K562 (cell line): ENCODE results near the gene TPD52L1. TPM values are rescaled to one million over a fixed set of nuclear protein-coding genes. Genes with fewer than 3 reads are reported as not detected.
A peak's percentile ranks its signal among the peaks of the same experiment; 100 is the strongest.

Experiments
- ATAC-seq: fragments of 200-7000 bp; cut with Tn5 transposase; 3 replicates; pipeline ENCODE4 v1.9.1; 2020; ENCODE audit warnings: moderate library complexity
- BruUV-seq: library from RNA; stranded (reverse); fragments of 400-500 nt; replicated peaks from 2 replicates; lab custom pipeline; 2021; lab: Mats Ljungman, UMichigan
- CTCF ChIA-PET: fragments of 300-600 bp; formaldehyde crosslinking; extraction: SDS; loops from one replicate; lab custom pipeline; 2021; ENCODE audit warnings: low intra/inter-chr PET ratio; lab: Yijun Ruan, JAX
- POLR2A ChIA-PET: fragments of 300-600, 350-650 bp; sonication (Branson Sonifier 250); formaldehyde crosslinking; extraction: SDS; loops from one replicate; lab custom pipeline; 2021; ENCODE audit warnings: antibody characterized with exemption, inconsistent platforms; lab: Yijun Ruan, JAX
- DNase-seq, 4 experiments: peaks; one replicate each; pipeline versions ENCODE4 v3.0.0 to v3.0.0-alpha.2; 2011 to 2018; ENCODE audit warnings: low spot score in 3 of 4, mixed read lengths in 3 of 4; ENCODE audit errors: extremely low read depth in 1 of 4
- FAIRE-seq: peaks from 2 replicates; lab custom pipeline; 2011; peaks lifted over from hg19 to GRCh38; lab: Jason Lieb, UNC
- H2AFZ ChIP-seq: 2 replicates; pipeline ENCODE4 v1.6.0; 2011; ENCODE audit warnings: low read depth, low read length, control low read depth, inconsistent platforms
- H3K27ac ChIP-seq: fragments of 200-600 bp; 3 replicates; pipeline ENCODE4 v1.8.0; 2011; ENCODE audit warnings: low read depth, mild to moderate bottlenecking, control low read depth, inconsistent platforms, low read length, moderate library complexity, mixed read lengths; ENCODE audit errors: extremely low read depth
- H3K27me3 ChIP-seq, 2 experiments: fragments of 300-600 bp in 1 of 2; 2 replicates in 1 of 2; 3 replicates in 1 of 2; pipeline versions ENCODE4 v1.6.0 to v1.8.0; 2011; ENCODE audit warnings: inconsistent platforms in 2 of 2, low read length in 2 of 2, mild to moderate bottlenecking in 1 of 2, mixed read lengths in 1 of 2, moderate library complexity in 1 of 2; ENCODE audit not compliant: control insufficient read depth in 2 of 2, insufficient read depth in 2 of 2
- H3K36me3 ChIP-seq: fragments of 300-600 bp; 3 replicates; pipeline ENCODE4 v1.8.0; 2011; ENCODE audit warnings: mild to moderate bottlenecking, low read length, inconsistent platforms; ENCODE audit not compliant: control insufficient read depth, insufficient read depth
- H3K4me1 ChIP-seq, 2 experiments: fragments of 200-600 bp in 1 of 2; replicated peaks in 1 of 2; 2 replicates in 1 of 2; 3 replicates in 1 of 2; pipeline versions ENCODE4 v1.5.1 to v1.8.0; 2011; ENCODE audit warnings: inconsistent platforms in 2 of 2, low read length in 2 of 2, mild to moderate bottlenecking in 1 of 2, mixed read lengths in 1 of 2, moderate library complexity in 1 of 2; ENCODE audit not compliant: control insufficient read depth in 2 of 2, insufficient read depth in 2 of 2
- H3K4me2 ChIP-seq: 2 replicates; pipeline ENCODE4 v1.6.1; 2011; ENCODE audit warnings: low read length, control low read depth, inconsistent platforms, mixed read lengths; ENCODE audit not compliant: insufficient read depth
- H3K4me3 ChIP-seq: fragments of 200-600 bp; sonication (generic), shearing (Covaris generic); 2 replicates; pipeline ENCODE4 v1.5.1; 2016; ENCODE audit warnings: control low read depth, inconsistent platforms
- H3K79me2 ChIP-seq: fragments of 200-600 bp; 3 replicates; pipeline ENCODE4 v1.8.0; 2011; ENCODE audit warnings: low read length, inconsistent platforms; ENCODE audit not compliant: control insufficient read depth, insufficient read depth
- H3K9ac ChIP-seq, 2 experiments: 2 replicates each; pipeline versions ENCODE4 v1.6.0 to v1.6.1; 2011; ENCODE audit warnings: low read depth in 2 of 2, low read length in 2 of 2, control low read depth in 1 of 2, inconsistent platforms in 1 of 2, mild to moderate bottlenecking in 1 of 2, mixed read lengths in 1 of 2; ENCODE audit not compliant: insufficient read depth in 1 of 2
- H3K9me1 ChIP-seq: one replicate; pipeline ENCODE4 v1.6.0; 2011; ENCODE audit warnings: inconsistent platforms, mild to moderate bottlenecking, low read length, moderate library complexity; ENCODE audit not compliant: control insufficient read depth, insufficient read depth
- H3K9me3 ChIP-seq: replicated peaks from 2 replicates; pipeline ENCODE4 v1.5.1; 2011; ENCODE audit warnings: low read depth, low read length, inconsistent platforms; ENCODE audit not compliant: control insufficient read depth, insufficient read depth
- H4K20me1 ChIP-seq: replicated peaks from 2 replicates; pipeline ENCODE4 v1.6.1; 2011; ENCODE audit warnings: low read length, inconsistent platforms, mixed read lengths; ENCODE audit not compliant: control insufficient read depth, insufficient read depth
- ATF3 ChIP-seq, 2 experiments: fragments of 450-650 bp in 1 of 2; sonication (generic) in 1 of 2; formaldehyde crosslinking in 1 of 2; IDR thresholded peaks in 1 of 2; conservative IDR thresholded peaks in 1 of 2; 2 replicates each; pipeline versions ENCODE4 v1.6.1 to v1.8.1; 2016 to 2023; ENCODE audit warnings: mild to moderate bottlenecking in 2 of 2, moderate library complexity in 2 of 2, inconsistent platforms in 1 of 2, missing genetic modification reagents in 1 of 2
- FOSL1 ChIP-seq: fragments of 200-800 bp; sonication (Bioruptor generic); conservative IDR thresholded peaks from 2 replicates; pipeline ENCODE4 v1.6.1; 2016; ENCODE audit warnings: missing genetic modification characterization, missing compliant biosample characterization
- GTF2B ChIP-seq: IDR thresholded peaks from 2 replicates; pipeline ENCODE4 v1.6.1; 2011; ENCODE audit not compliant: insufficient read length; ENCODE audit errors: extremely low read depth
- JUN ChIP-seq, 2 experiments: sonication (generic) in 1 of 2; formaldehyde crosslinking in 1 of 2; IDR thresholded peaks; 2 replicates each; pipeline versions ENCODE4 v1.6.1 to v1.8.0; 2012 to 2022; ENCODE audit warnings: borderline replicate concordance in 2 of 2, mild to moderate bottlenecking in 2 of 2, improper control_type of control experiment in 1 of 2, low read depth in 1 of 2, low read length in 1 of 2, missing genetic modification reagents in 1 of 2
- JUND ChIP-seq, 2 experiments: IDR thresholded peaks; 2 replicates in 1 of 2; 3 replicates in 1 of 2; pipeline ENCODE4 v1.6.1; 2011; ENCODE audit warnings: borderline replicate concordance in 2 of 2, low read depth in 2 of 2, low read length in 2 of 2, improper control_type of control experiment in 1 of 2, missing biosample characterization in 1 of 2, missing genetic modification characterization in 1 of 2, missing genetic modification reagents in 1 of 2
- MEF2A ChIP-seq: IDR thresholded peaks from 2 replicates; pipeline ENCODE4 v1.6.1; 2011; ENCODE audit warnings: low read depth, mild to moderate bottlenecking, low read length, moderate library complexity; ENCODE audit not compliant: control insufficient read depth
- MEF2D ChIP-seq: conservative IDR thresholded peaks from 2 replicates; pipeline ENCODE4 v1.6.1; 2016; ENCODE audit warnings: low read depth, missing genetic modification characterization, missing compliant biosample characterization
- SMARCE1 ChIP-seq: fragments of 450-650 bp; IDR thresholded peaks from 2 replicates; pipeline ENCODE4 v1.7.1; 2016; ENCODE audit warnings: mild to moderate bottlenecking
- TEAD4 ChIP-seq, 2 experiments: sonication (generic) in 1 of 2; formaldehyde crosslinking in 1 of 2; IDR thresholded peaks; 2 replicates each; pipeline versions ENCODE4 v1.6.1 to v1.8.0; 2012 to 2022; ENCODE audit warnings: borderline replicate concordance in 1 of 2, inconsistent platforms in 1 of 2, low read length in 1 of 2, mild to moderate bottlenecking in 1 of 2, missing genetic modification reagents in 1 of 2
- WGBS: fragments of 100-300 bp; shearing (Covaris generic); methylation state at CpG from one replicate; pipeline ENCODE4 v1.1.6; 2016; ENCODE audit warnings: low coverage, mixed read lengths; ENCODE audit not compliant: insufficient coverage; ENCODE audit errors: missing lambda C conversion rate; 5-methylcytosine and 5-hydroxymethylcytosine counted together
- in situ Hi-C: fragments of 300-500 bp; cut with MboI; formaldehyde crosslinking; loops from 4 replicates; pipeline ENCODE4 v1.15.0; 2018; ENCODE audit warnings: inconsistent platforms, mixed read lengths
- intact Hi-C: fragments of 100-400 bp; cut with micrococcal nuclease; formaldehyde crosslinking; loops from 2 replicates; pipeline ENCODE4 v1.14.2; 2022
- polyA plus RNA-seq, 8 experiments: library from polyadenylated mRNA; depleted of rRNA in 4 of 8; stranded (reverse) in 5 of 8; unstranded in 3 of 8; fragments of >200 nt; fragmentation: Nextera tagmentation in 2 of 8; fragmentation: Illumina TruSeq in 1 of 8; extraction: Ambion mirVana in 2 of 8; extraction: Trizol in 1 of 8; gene quantifications; 2 replicates each; pipeline versions ENCODE4 v1.2.1 to v1.2.3, GENCODE V29; 2011 to 2014; ENCODE audit warnings: inconsistent platforms in 1 of 8, missing spikeins in 1 of 8
- total RNA-seq, 7 experiments: library from RNA; depleted of rRNA in 6 of 7; stranded (reverse); fragments of >200 nt in 6 of 7; fragmentation: Illumina TruSeq in 2 of 7; extraction: Trizol in 2 of 7; gene quantifications; 2 replicates each; pipeline versions ENCODE4 v1.2.1 to v1.2.3, GENCODE V29; 2011 to 2021; ENCODE audit warnings: low replicate concordance in 1 of 7

TPD52L1 gene
- total and polyA plus RNA-seq, 9 of the 15 experiments (the other 6 are each of a cell fraction or from before 2014, with no cell fraction given): 12.9 to 149 (median 75.7) TPM

- no peak for DNase-seq
- Histone ChIP-seq H3K9ac (no peak overlapping the region), H3K36me3 (no peaks in the 10 kb centered on the region), H2AFZ (no peak overlapping the region), H3K27me3 (no peaks in the 10 kb centered on the region), H3K4me2 (no peak overlapping the region), H3K9me1 (no peaks in the 10 kb centered on the region), H3K79me2 (peaks cover 9% of the 10 kb centered on the region), H3K4me1 (peaks cover 3 to 12% of the 10 kb centered on the region in 2 experiments; a peak in 4 of 5 replicates), H4K20me1 (no peaks in the 10 kb centered on the region), H3K9me3 (no peaks in the 10 kb centered on the region), H3K27ac (no peak overlapping the region), H3K4me3 (no peak overlapping the region)
- no TSS peak for BruUV-seq
- no peak for FAIRE-seq
- CTCF ChIA-PET: no interaction called here
- no peak for ATAC-seq
- POLR2A ChIA-PET: interaction anchor here (2.2 kb wide), 1 partner anchor 8 kb away, joined by 4 read pairs; no protein-coding TSS in a partner anchor
- WGBS: 43% methylated on average over 7 of the region's 7 CpGs
- TF ChIP-seq MEF2D (tag) (peak; percentile 71), JUND (IDR thresholded peaks at IDR 0.05; ENCODE audit: borderline replicate concordance, low read depth, low read length) (peak; percentile 45; the same call in 1 of the 2 replicates), JUND (tag; IDR thresholded peaks at IDR 0.05; ENCODE audit: borderline replicate concordance, low read depth, low read length) (no peak; the same call in 2 of the 3 replicates), ATF3 (IDR thresholded peaks at IDR 0.05) (peak; percentile 78), ATF3 (CRISPR knock-in tag; conservative IDR thresholded peaks at IDR 0.05) (no peak), FOSL1 (tag) (peak; percentile 79), GTF2B (no peak), TEAD4 (IDR thresholded peaks at IDR 0.05; ENCODE audit: low read length) (no peak), TEAD4 (CRISPR knock-in tag; IDR thresholded peaks at IDR 0.05; ENCODE audit: borderline replicate concordance) (no peak), JUN (IDR thresholded peaks at IDR 0.05; ENCODE audit: borderline replicate concordance, low read depth, low read length) (0 out of 2 replicates have a peak, but pooled peaks have one; percentile 8), JUN (CRISPR knock-in tag; IDR thresholded peaks at IDR 0.05; ENCODE audit: borderline replicate concordance) (no peak), SMARCE1 (0 out of 2 replicates have a peak, but pooled peaks have one; percentile 19), MEF2A (peak; percentile 87)
- intact Hi-C loops (loop anchor here (5.0 to 10.0 kb wide), 3 partner anchors 115 to 615 kb away; partner anchors contain the start of gene RNF217), in situ Hi-C loops (loop anchor here (25.0 kb wide), 1 partner anchor 613 kb away; no protein-coding TSS in a partner anchor)
Measured at GRCh38 chr6:125149256-125150144, 4.1 kb upstream of the TPD52L1 start.
